Panc1 (cell line): ENCODE results near the gene PFKFB4. TPM values are rescaled to one million over a fixed set of nuclear protein-coding genes. Genes with fewer than 3 reads are reported as not detected.

ENCODE experiments used
- ATAC-seq: fragments of 200-7000 bp; cut with Tn5 transposase; 2 replicates; pipeline ENCODE4 v1.9.1; 2020; ENCODE audit warnings: mild to moderate bottlenecking, moderate library complexity
- BruUV-seq: library from RNA; stranded (reverse); fragments of 400-500 nt; replicated peaks from 2 replicates; lab custom pipeline; 2021; lab: Mats Ljungman, UMichigan
- CTCF ChIA-PET: fragments of 300-600 bp; sonication (Branson Sonifier 250); formaldehyde crosslinking; loops from one replicate; lab custom pipeline; 2022; ENCODE audit warnings: antibody characterized with exemption; lab: Charles Lee
- POLR2A ChIA-PET: fragments of 300-600 bp; sonication (Branson Sonifier 250); formaldehyde crosslinking; loops from one replicate; lab custom pipeline; 2022; ENCODE audit warnings: antibody characterized with exemption; lab: Charles Lee
- DNase-seq: peaks from one replicate; pipeline ENCODE4 v3.0.0-alpha.2; 2010; ENCODE audit warnings: low read depth, low spot score
- H3K27ac ChIP-seq: 2 replicates; pipeline ENCODE4 v1.5.1; 2011; ENCODE audit warnings: mild to moderate bottlenecking, low read length, inconsistent platforms
- H3K27me3 ChIP-seq: fragments of 200-500 bp; sonication (Bioruptor generic); 2 replicates; pipeline ENCODE4 v1.6.0; 2014; ENCODE audit warnings: low read length, inconsistent platforms; ENCODE audit not compliant: control insufficient read depth, insufficient read depth
- H3K36me3 ChIP-seq: fragments of 200-500 bp; sonication (Bioruptor generic); 2 replicates; pipeline ENCODE4 v1.5.1; 2014; ENCODE audit warnings: inconsistent platforms, mild to moderate bottlenecking, low read length, moderate library complexity; ENCODE audit not compliant: control insufficient read depth, insufficient read depth
- H3K4me1 ChIP-seq: 2 replicates; pipeline ENCODE4 v1.5.1; 2011; ENCODE audit warnings: inconsistent platforms, mild to moderate bottlenecking, low read length, moderate library complexity; ENCODE audit not compliant: control insufficient read depth, insufficient read depth
- H3K4me3 ChIP-seq, 2 experiments: 2 replicates each; pipeline ENCODE4 v1.5.1; 2011 to 2012; ENCODE audit warnings: low read depth in 2 of 2, low read length in 2 of 2, mild to moderate bottlenecking in 2 of 2, inconsistent platforms in 1 of 2, moderate library complexity in 1 of 2
- H3K9me3 ChIP-seq: fragments of 200-500 bp; sonication (Bioruptor generic); 2 replicates; pipeline ENCODE4 v1.5.1; 2014; ENCODE audit warnings: low read depth, mild to moderate bottlenecking, inconsistent platforms, low read length, moderate library complexity; ENCODE audit not compliant: control insufficient read depth, insufficient read depth
- POLR2AphosphoS5 ChIP-seq: IDR thresholded peaks from 2 replicates; pipeline ENCODE4 v1.6.1; 2012; ENCODE audit warnings: mild to moderate bottlenecking, low read depth, low read length, moderate library complexity
- SIN3A ChIP-seq: IDR thresholded peaks from 2 replicates; pipeline ENCODE4 v1.6.1; 2012; ENCODE audit warnings: low read depth, mild to moderate bottlenecking, low read length, moderate library complexity, borderline replicate concordance; ENCODE audit not compliant: insufficient read depth
- TCF7L2 ChIP-seq: IDR thresholded peaks from 2 replicates; pipeline ENCODE4 v1.6.1; 2011; ENCODE audit warnings: mild to moderate bottlenecking, low read depth, low read length, inconsistent platforms
- in situ Hi-C: cut with HindIII; loops from 2 replicates; pipeline ENCODE4 v1.10.0; 2016; ENCODE audit warnings: low sequenced_read_pairs, low pct_unique_long_range_greater_than_20kb
- intact Hi-C: fragments of 100-400 bp; cut with micrococcal nuclease; formaldehyde crosslinking; loops from one replicate; pipeline ENCODE4 v1.10.0; 2022; ENCODE audit not compliant: unreplicated experiment
- total RNA-seq: library from RNA; stranded (reverse); gene quantifications from one replicate; pipeline ENCODE4 v1.2.1, GENCODE V29; 2021; ENCODE audit not compliant: unreplicated experiment
- TF ChIP-seq, protein P1 (sequence below), 2 experiments: IDR thresholded peaks; 2 replicates each; pipeline ENCODE4 v1.6.1; 2011 to 2012; ENCODE audit warnings: low read depth in 2 of 2, control low read depth in 1 of 2, low read length in 1 of 2, mild to moderate bottlenecking in 1 of 2, moderate library complexity in 1 of 2; ENCODE audit not compliant: insufficient read depth in 1 of 2
- TF ChIP-seq, protein P2 (sequence below): fragments of 450-650 bp; IDR thresholded peaks from 2 replicates; pipeline ENCODE4 v1.5.1; 2017; ENCODE audit warnings: mild to moderate bottlenecking

The PFKFB4 gene
- total RNA-seq, 1 experiment from 2014 or later: 6.0 TPM

DNA sequence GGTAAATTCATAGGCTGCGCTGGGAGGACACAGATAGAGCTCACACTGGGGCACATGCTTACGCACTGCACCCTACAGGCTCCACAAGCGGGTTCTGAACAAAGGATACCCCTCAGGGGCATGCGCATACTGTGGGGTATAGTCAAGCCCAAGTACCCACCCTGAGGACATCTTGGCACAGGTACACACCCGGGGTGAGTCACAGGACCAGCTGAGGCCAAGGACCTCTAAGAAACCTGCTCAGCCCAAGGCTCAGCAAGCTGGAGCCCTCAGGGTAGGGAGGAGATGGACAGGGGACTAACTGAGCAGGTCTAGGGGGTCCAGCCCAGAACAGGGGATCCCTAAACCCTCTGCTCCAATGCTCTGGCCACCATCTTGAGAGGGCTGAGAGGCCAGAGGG lies 55.9 kb downstream of the PFKFB4 start:
- Histone ChIP-seq H3K9me3 (no peaks in the 10 kb centered on the region), H3K27me3 (no peaks in the 10 kb centered on the region), H3K4me3 (no peak overlapping the region), H3K4me1 (peaks cover 13% of the 10 kb centered on the region), H3K36me3 (no peaks in the 10 kb centered on the region), H3K27ac (no peak overlapping the region)
- BruUV-seq: no TSS peak
- DNase-seq (no peak), ATAC-seq (no peak)
- ChIA-PET CTCF (interaction anchor here (0.6 kb wide), 2 partner anchors 37 to 56 kb away, joined by 4 to 8 read pairs; partner anchors contain the start of gene PFKFB4), POLR2A (no interaction called here)
- in situ Hi-C loops (no loop called here), intact Hi-C loops (no loop called here)
- TF ChIP-seq SIN3A (no peak), TCF7L2 (no peak), POLR2AphosphoS5 (no peak)
- TF ChIP-seq, protein P1, sequence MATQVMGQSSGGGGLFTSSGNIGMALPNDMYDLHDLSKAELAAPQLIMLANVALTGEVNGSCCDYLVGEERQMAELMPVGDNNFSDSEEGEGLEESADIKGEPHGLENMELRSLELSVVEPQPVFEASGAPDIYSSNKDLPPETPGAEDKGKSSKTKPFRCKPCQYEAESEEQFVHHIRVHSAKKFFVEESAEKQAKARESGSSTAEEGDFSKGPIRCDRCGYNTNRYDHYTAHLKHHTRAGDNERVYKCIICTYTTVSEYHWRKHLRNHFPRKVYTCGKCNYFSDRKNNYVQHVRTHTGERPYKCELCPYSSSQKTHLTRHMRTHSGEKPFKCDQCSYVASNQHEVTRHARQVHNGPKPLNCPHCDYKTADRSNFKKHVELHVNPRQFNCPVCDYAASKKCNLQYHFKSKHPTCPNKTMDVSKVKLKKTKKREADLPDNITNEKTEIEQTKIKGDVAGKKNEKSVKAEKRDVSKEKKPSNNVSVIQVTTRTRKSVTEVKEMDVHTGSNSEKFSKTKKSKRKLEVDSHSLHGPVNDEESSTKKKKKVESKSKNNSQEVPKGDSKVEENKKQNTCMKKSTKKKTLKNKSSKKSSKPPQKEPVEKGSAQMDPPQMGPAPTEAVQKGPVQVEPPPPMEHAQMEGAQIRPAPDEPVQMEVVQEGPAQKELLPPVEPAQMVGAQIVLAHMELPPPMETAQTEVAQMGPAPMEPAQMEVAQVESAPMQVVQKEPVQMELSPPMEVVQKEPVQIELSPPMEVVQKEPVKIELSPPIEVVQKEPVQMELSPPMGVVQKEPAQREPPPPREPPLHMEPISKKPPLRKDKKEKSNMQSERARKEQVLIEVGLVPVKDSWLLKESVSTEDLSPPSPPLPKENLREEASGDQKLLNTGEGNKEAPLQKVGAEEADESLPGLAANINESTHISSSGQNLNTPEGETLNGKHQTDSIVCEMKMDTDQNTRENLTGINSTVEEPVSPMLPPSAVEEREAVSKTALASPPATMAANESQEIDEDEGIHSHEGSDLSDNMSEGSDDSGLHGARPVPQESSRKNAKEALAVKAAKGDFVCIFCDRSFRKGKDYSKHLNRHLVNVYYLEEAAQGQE (IDR thresholded peaks at IDR 0.05; ENCODE audit: insufficient read depth in 1 of 2, low read depth in 2 of 2, low read length in 1 of 2): no peak
- TF ChIP-seq, protein P2, sequence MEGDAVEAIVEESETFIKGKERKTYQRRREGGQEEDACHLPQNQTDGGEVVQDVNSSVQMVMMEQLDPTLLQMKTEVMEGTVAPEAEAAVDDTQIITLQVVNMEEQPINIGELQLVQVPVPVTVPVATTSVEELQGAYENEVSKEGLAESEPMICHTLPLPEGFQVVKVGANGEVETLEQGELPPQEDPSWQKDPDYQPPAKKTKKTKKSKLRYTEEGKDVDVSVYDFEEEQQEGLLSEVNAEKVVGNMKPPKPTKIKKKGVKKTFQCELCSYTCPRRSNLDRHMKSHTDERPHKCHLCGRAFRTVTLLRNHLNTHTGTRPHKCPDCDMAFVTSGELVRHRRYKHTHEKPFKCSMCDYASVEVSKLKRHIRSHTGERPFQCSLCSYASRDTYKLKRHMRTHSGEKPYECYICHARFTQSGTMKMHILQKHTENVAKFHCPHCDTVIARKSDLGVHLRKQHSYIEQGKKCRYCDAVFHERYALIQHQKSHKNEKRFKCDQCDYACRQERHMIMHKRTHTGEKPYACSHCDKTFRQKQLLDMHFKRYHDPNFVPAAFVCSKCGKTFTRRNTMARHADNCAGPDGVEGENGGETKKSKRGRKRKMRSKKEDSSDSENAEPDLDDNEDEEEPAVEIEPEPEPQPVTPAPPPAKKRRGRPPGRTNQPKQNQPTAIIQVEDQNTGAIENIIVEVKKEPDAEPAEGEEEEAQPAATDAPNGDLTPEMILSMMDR: no peak

DNA sequence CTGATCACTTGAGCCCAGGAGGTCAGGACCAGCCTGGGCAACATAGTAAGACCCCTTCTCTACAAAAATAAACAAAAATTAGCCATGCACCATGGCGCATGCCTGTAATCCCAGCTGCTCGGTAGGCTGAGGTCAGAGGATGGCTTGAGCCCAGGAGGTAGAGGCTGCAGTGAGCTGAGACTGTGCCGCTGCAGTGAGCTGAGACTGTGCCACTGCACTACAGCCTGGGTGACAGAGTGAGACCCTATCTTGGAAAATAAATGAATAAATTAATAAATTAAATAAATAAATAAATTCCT lies 63.5 kb downstream of the PFKFB4 start:
- ATAC-seq (no peak), DNase-seq (no peak)
- Histone ChIP-seq H3K4me3 (no peak overlapping the region), H3K36me3 (no peaks in the 10 kb centered on the region), H3K27me3 (no peaks in the 10 kb centered on the region), H3K27ac (no peak overlapping the region), H3K9me3 (no peaks in the 10 kb centered on the region), H3K4me1 (no peaks in the 10 kb centered on the region)
- no TSS peak for BruUV-seq
- intact Hi-C loops (no loop called here), in situ Hi-C loops (no loop called here)
- TF ChIP-seq SIN3A: no peak
- ChIA-PET CTCF (no interaction called here), POLR2A (no interaction called here)

DNA sequence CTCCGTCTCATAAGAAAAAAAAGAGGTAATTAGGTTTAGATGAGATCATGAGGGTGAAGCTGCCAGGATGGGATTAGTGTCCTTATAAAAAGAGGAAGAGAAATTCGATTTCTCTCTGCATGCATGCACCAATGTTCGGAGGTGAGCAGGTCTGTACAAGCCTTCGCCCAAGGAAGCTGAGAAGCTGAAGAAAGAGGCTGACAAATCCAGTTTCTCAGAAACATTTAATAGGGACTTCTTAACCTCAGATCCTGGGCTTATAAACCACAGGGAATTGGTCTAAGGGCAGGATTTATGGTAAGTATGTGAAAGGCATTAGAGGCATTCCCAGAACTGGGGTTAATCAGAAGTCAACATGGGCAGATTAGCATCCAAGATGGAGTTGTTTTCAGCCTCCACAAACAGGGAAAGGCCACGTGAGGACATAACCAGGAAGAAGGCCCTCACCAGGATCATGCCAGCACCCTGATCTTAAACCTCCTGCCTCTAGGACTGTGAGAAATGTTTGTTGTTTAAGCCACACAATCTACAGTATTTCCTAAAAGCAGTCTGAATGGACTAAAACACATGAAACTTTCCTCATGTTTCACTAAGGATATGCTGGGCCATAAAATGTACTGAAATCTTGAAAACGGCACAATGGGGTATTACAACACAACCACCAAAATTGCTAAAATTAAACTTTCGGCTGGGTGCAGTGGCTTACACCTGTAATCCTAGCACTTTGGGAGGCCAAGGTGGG lies 64.0 kb downstream of the PFKFB4 start:
- POLR2A ChIA-PET: no interaction called here

More for the DNA sequence above, 64.0 kb downstream of the PFKFB4 start:
- Histone ChIP-seq H3K27ac (no peak overlapping the region), H3K9me3 (no peaks in the 10 kb centered on the region), H3K4me1 (no peaks in the 10 kb centered on the region), H3K4me3 (no peak overlapping the region), H3K27me3 (no peaks in the 10 kb centered on the region), H3K36me3 (no peaks in the 10 kb centered on the region)
- BruUV-seq: no TSS peak
- intact Hi-C loops (no loop called here), in situ Hi-C loops (no loop called here)
- CTCF ChIA-PET: no interaction called here
- DNase-seq (no peak), ATAC-seq (no peak)
- TF ChIP-seq POLR2AphosphoS5 (no peak), SIN3A (no peak), TCF7L2 (no peak)
- TF ChIP-seq, protein P1 (IDR thresholded peaks at IDR 0.05; ENCODE audit: insufficient read depth in 1 of 2, low read depth in 2 of 2, low read length in 1 of 2): no peak
- TF ChIP-seq, protein P2: no peak
